HepG2 (cell line): Measurements from ENCODE around the gene URB1. TPM values are rescaled to one million over a fixed set of nuclear protein-coding genes. Genes with fewer than 3 reads are reported as not detected.
A peak's percentile ranks its signal among the peaks of the same experiment; 100 is the strongest.

Source experiments
- BCL3 ChIP-seq: sonication (generic); formaldehyde crosslinking; IDR thresholded peaks from 2 replicates; pipeline ENCODE4 v1.5.1; 2020; ENCODE audit warnings: mild to moderate bottlenecking, missing genetic modification reagents, moderate library complexity
- HDAC6 ChIP-seq: fragments of 200-600 bp; sonication (generic); IDR thresholded peaks from 2 replicates; pipeline ENCODE4 v1.7.0; 2017; ENCODE audit warnings: mild to moderate bottlenecking, antibody characterized with exemption, low read length, low read depth
- HNRNPL ChIP-seq: fragments of 200-400 bp; formaldehyde crosslinking; IDR thresholded peaks from 2 replicates; pipeline ENCODE4 v1.6.1; 2017; ENCODE audit warnings: mild to moderate bottlenecking, low read depth, low read length
- HOXD1 ChIP-seq: sonication (generic); formaldehyde crosslinking; IDR thresholded peaks from 2 replicates; pipeline ENCODE4 v1.5.0; 2020; ENCODE audit warnings: missing genetic modification reagents
- IRF2 ChIP-seq: IDR thresholded peaks from 2 replicates; pipeline ENCODE4 v1.6.1; 2018; ENCODE audit warnings: missing genetic modification reagents, missing compliant biosample characterization
- IRX3 ChIP-seq: sonication (generic); formaldehyde crosslinking; IDR thresholded peaks from 2 replicates; pipeline ENCODE4 v1.8.1; 2023; ENCODE audit warnings: mild to moderate bottlenecking, low read depth, missing genetic modification reagents, borderline replicate concordance
- KDM4B ChIP-seq: sonication (generic); formaldehyde crosslinking; IDR thresholded peaks from 2 replicates; pipeline ENCODE4 v1.4.0; 2020; ENCODE audit warnings: missing genetic modification reagents
- MED8 ChIP-seq: sonication (generic); formaldehyde crosslinking; IDR thresholded peaks from 2 replicates; pipeline ENCODE4 v1.8.1; 2023; ENCODE audit warnings: mild to moderate bottlenecking, missing genetic modification reagents; ENCODE audit not compliant: insufficient replicate concordance
- MTF2 ChIP-seq: sonication (generic); formaldehyde crosslinking; IDR thresholded peaks from 2 replicates; pipeline ENCODE4 v1.5.0; 2020; ENCODE audit warnings: missing genetic modification reagents, borderline replicate concordance
- NAIF1 ChIP-seq: sonication (generic); formaldehyde crosslinking; IDR thresholded peaks from 2 replicates; pipeline ENCODE4 v1.5.0; 2020; ENCODE audit warnings: mild to moderate bottlenecking, missing genetic modification reagents, borderline replicate concordance
- RBM39 ChIP-seq: fragments of 200-400 bp; formaldehyde crosslinking; IDR thresholded peaks from one replicate; pipeline ENCODE4 v1.6.1; 2018; ENCODE audit warnings: antibody characterized with exemption, mild to moderate bottlenecking, low read depth, low read length; ENCODE audit not compliant: poor library complexity, severe bottlenecking
- TOE1 ChIP-seq: sonication (generic); formaldehyde crosslinking; IDR thresholded peaks from 2 replicates; pipeline ENCODE4 v1.4.0; 2020; ENCODE audit warnings: mild to moderate bottlenecking, missing genetic modification reagents
- ZNF33A ChIP-seq: sonication (generic); formaldehyde crosslinking; IDR thresholded peaks from 2 replicates; pipeline ENCODE4 v1.5.1; 2020; ENCODE audit warnings: missing genetic modification reagents, mild to moderate bottlenecking, moderate library complexity, borderline replicate concordance
- ZNF407 ChIP-seq: sonication (generic); formaldehyde crosslinking; IDR thresholded peaks from one replicate; pipeline ENCODE4 v1.5.1; 2020; ENCODE audit warnings: mild to moderate bottlenecking, missing genetic modification reagents; ENCODE audit errors: not compliant biosample characterization
- ZNF496 ChIP-seq: sonication (generic); formaldehyde crosslinking; IDR thresholded peaks from 2 replicates; pipeline ENCODE4 v1.8.1; 2023; ENCODE audit warnings: mild to moderate bottlenecking, moderate library complexity, missing genetic modification reagents; ENCODE audit not compliant: insufficient replicate concordance
- ZNF776 ChIP-seq: sonication (generic); formaldehyde crosslinking; IDR thresholded peaks from 2 replicates; pipeline ENCODE4 v1.4.0; 2020; ENCODE audit warnings: mild to moderate bottlenecking, missing genetic modification reagents
- polyA plus RNA-seq, 8 experiments: library from polyadenylated mRNA; depleted of rRNA in 3 of 8; stranded (reverse) in 7 of 8; unstranded in 1 of 8; fragments of >200 nt; fragmentation: Illumina TruSeq in 4 of 8; extraction: Trizol in 4 of 8; gene quantifications; 2 replicates each; pipeline versions ENCODE4 v1.2.1 to v1.2.3, GENCODE V29; 2011 to 2016; ENCODE audit warnings: low read depth in 4 of 8, missing spikeins in 1 of 8, mixed read lengths in 1 of 8; ENCODE audit not compliant: insufficient read depth in 1 of 8
- total RNA-seq, 5 experiments: library from RNA; depleted of rRNA; stranded (reverse); fragments of >200 nt; fragmentation: Illumina TruSeq; extraction: Trizol; gene quantifications; 2 replicates each; pipeline ENCODE4 v1.2.3, GENCODE V29; 2016; ENCODE audit warnings: low read depth in 1 of 5
- TF ChIP-seq, protein P1 (sequence below), 2 experiments: sonication (generic) in 1 of 2; formaldehyde crosslinking in 1 of 2; IDR thresholded peaks; 2 replicates each; pipeline versions ENCODE4 v1.4.0 to v1.6.1; 2018 to 2020; ENCODE audit warnings: missing genetic modification reagents in 2 of 2, borderline replicate concordance in 1 of 2, low read depth in 1 of 2, mild to moderate bottlenecking in 1 of 2, missing biosample characterization in 1 of 2

URB1 gene
- total and polyA plus RNA-seq, 2 of the 13 experiments (the other 11 are each of a cell fraction or from before 2014, with no cell fraction given), result 4.5 to 16.7 TPM

GRCh38 chr21:32392880-32393676, at the start of gene URB1 (continued):
- 0 out of 2 replicates have a peak, but pooled peaks have one; percentile 71 for TF ChIP-seq BCL3 (CRISPR knock-in tag)
- no peak for TF ChIP-seq ZNF496 (CRISPR knock-in tag)
- no peak for TF ChIP-seq MTF2
- TF ChIP-seq RBM39, result peak; percentile 81
- no peak for TF ChIP-seq HNRNPL
- TF ChIP-seq IRF2, result peak; percentile 14
- TF ChIP-seq, protein P1, sequence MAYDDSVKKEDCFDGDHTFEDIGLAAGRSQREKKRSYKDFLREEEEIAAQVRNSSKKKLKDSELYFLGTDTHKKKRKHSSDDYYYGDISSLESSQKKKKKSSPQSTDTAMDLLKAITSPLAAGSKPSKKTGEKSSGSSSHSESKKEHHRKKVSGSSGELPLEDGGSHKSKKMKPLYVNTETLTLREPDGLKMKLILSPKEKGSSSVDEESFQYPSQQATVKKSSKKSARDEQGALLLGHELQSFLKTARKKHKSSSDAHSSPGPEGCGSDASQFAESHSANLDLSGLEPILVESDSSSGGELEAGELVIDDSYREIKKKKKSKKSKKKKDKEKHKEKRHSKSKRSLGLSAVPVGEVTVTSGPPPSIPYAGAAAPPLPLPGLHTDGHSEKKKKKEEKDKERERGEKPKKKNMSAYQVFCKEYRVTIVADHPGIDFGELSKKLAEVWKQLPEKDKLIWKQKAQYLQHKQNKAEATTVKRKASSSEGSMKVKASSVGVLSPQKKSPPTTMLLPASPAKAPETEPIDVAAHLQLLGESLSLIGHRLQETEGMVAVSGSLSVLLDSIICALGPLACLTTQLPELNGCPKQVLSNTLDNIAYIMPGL (CRISPR knock-in tag; IDR thresholded peaks at IDR 0.05; ENCODE audit: borderline replicate concordance in 1 of 2, low read depth in 1 of 2), result peak in 1 of 2 experiments; percentile 29; a peak in 2 of 4 replicates
- no peak for TF ChIP-seq ZNF33A (CRISPR knock-in tag)
- TF ChIP-seq KDM4B (CRISPR knock-in tag), result no peak
- TF ChIP-seq HDAC6, result no peak
- TF ChIP-seq ZNF407, result peak; percentile 42
- TF ChIP-seq IRX3 (CRISPR knock-in tag), result no peak; the same call in 1 of the 2 replicates
- peak; percentile 33 for TF ChIP-seq MED8 (CRISPR knock-in tag)
- no peak for TF ChIP-seq TOE1
- TF ChIP-seq ZNF776 (CRISPR knock-in tag), result peak; percentile 32; the same call in 1 of the 2 replicates
- TF ChIP-seq NAIF1 (CRISPR knock-in tag), result no peak
- no peak for TF ChIP-seq HOXD1 (CRISPR knock-in tag)
